SK-N-SH treated with all-trans-retinoic acid at 6 μM for 48 hours (cell line): ENCODE results near the gene INPP4B.
"Not testable (repeated sequence)": the region's sequence is repeated elsewhere in the genome, so short reads cannot be mapped to it uniquely, and the experiment has no call there.

Source experiments
- ATAC-seq: fragments of 200-7000 bp; cut with Tn5 transposase; 3 replicates; pipeline ENCODE4 v1.9.1; 2020; ENCODE audit warnings: mild to moderate bottlenecking, moderate library complexity
- ARNTL ChIP-seq: fragments of 450-650 bp; formaldehyde crosslinking; IDR thresholded peaks from 2 replicates; pipeline ENCODE4 v1.5.0; 2020; ENCODE audit warnings: low read depth, mild to moderate bottlenecking, moderate library complexity, borderline replicate concordance
- BACH2 ChIP-seq: fragments of 250-450 bp; sonication (Bioruptor Pico); IDR thresholded peaks from 2 replicates; pipeline ENCODE4 v1.9.0; 2021; ENCODE audit warnings: mild to moderate bottlenecking, borderline replicate concordance
- CREB5 ChIP-seq: fragments of 250-450 bp; sonication (Bioruptor Pico); IDR thresholded peaks from 2 replicates; pipeline ENCODE4 v1.5.1; 2020; ENCODE audit warnings: low read depth, mild to moderate bottlenecking, moderate library complexity
- CSDC2 ChIP-seq: fragments of 250-450 bp; sonication (Bioruptor Pico); IDR thresholded peaks from 2 replicates; pipeline ENCODE4 v1.5.0; 2020; ENCODE audit warnings: mild to moderate bottlenecking, moderate library complexity
- CSRNP3 ChIP-seq: fragments of 250-450 bp; sonication (Bioruptor Pico); IDR thresholded peaks from 2 replicates; pipeline ENCODE4 v1.5.1; 2021; ENCODE audit warnings: mild to moderate bottlenecking, moderate library complexity
- ESRRG ChIP-seq: fragments of 250-450 bp; sonication (Bioruptor Pico); IDR thresholded peaks from 2 replicates; pipeline ENCODE4 v1.6.1; 2021; ENCODE audit warnings: mild to moderate bottlenecking
- GLIS3 ChIP-seq: fragments of 250-450 bp; sonication (Bioruptor Pico); IDR thresholded peaks from 2 replicates; pipeline ENCODE4 v1.5.0; 2020; ENCODE audit warnings: mild to moderate bottlenecking, moderate library complexity
- ISL1 ChIP-seq: fragments of 250-450 bp; sonication (Bioruptor Pico); IDR thresholded peaks from 2 replicates; pipeline ENCODE4 v2.1.2; 2022; ENCODE audit warnings: mild to moderate bottlenecking, moderate library complexity
- PPARA ChIP-seq: fragments of 250-450 bp; sonication (Bioruptor Pico); IDR thresholded peaks from 2 replicates; pipeline ENCODE4 v1.5.0; 2020; ENCODE audit warnings: mild to moderate bottlenecking, borderline replicate concordance
- SNAI2 ChIP-seq: fragments of 250-450 bp; sonication (Bioruptor Pico); IDR thresholded peaks from 2 replicates; pipeline ENCODE4 v1.5.0; 2020; ENCODE audit warnings: mild to moderate bottlenecking, moderate library complexity
- TCF4 ChIP-seq: fragments of 250-450 bp; sonication (Bioruptor Pico); IDR thresholded peaks from 2 replicates; pipeline ENCODE4 v1.8.0; 2021; ENCODE audit warnings: mild to moderate bottlenecking, moderate library complexity, borderline replicate concordance
- TOX ChIP-seq: fragments of 250-450 bp; sonication (Bioruptor Pico); IDR thresholded peaks from 2 replicates; pipeline ENCODE4 v1.8.0; 2021; ENCODE audit warnings: mild to moderate bottlenecking, moderate library complexity, borderline replicate concordance
- ZFP3 ChIP-seq: fragments of 250-450 bp; sonication (Bioruptor Pico); IDR thresholded peaks from 2 replicates; pipeline ENCODE4 v1.5.0; 2020; ENCODE audit warnings: mild to moderate bottlenecking, moderate library complexity
- ZFP30 ChIP-seq: fragments of 450-650 bp; formaldehyde crosslinking; IDR thresholded peaks from 2 replicates; pipeline ENCODE4 v1.5.0; 2022; ENCODE audit warnings: mild to moderate bottlenecking, moderate library complexity
- ZNF565 ChIP-seq: fragments of 450-650 bp; formaldehyde crosslinking; conservative IDR thresholded peaks from 2 replicates; pipeline ENCODE4 v1.5.0; 2020; ENCODE audit warnings: low read depth, mild to moderate bottlenecking, moderate library complexity
- ZNF70 ChIP-seq: fragments of 450-650 bp; formaldehyde crosslinking; IDR thresholded peaks from 2 replicates; pipeline ENCODE4 v1.5.0; 2020; ENCODE audit warnings: mild to moderate bottlenecking, moderate library complexity
- ZNF8 ChIP-seq: fragments of 450-650 bp; formaldehyde crosslinking; IDR thresholded peaks from 2 replicates; pipeline ENCODE4 v1.5.0; 2020; ENCODE audit warnings: mild to moderate bottlenecking, moderate library complexity
- TF ChIP-seq, protein P1 (sequence below): fragments of 250-450 bp; sonication (Bioruptor Pico); IDR thresholded peaks from 2 replicates; pipeline ENCODE4 v1.5.0; 2020; ENCODE audit warnings: mild to moderate bottlenecking, moderate library complexity

INPP4B gene

DNA sequence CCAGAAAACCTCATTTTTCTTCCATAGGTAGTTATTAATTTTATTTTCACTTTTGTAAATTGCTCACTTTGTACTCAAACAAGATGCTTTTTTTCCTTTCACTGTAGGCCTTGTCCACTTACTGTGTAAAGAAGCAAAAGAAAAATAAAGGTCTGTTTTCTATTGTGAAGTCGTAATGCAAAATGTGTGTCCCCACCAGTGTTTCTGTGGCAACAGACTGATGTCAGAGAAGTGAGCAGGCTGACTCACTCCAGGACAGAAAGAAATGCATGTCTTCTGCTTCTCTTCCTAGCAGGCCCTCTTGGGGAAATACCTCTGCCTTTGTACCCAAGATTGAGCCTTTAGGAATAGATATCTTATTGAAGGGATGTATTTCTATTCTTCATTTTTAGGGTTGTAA is 30.3 kb downstream of the INPP4B start (continued):
- TF ChIP-seq, protein P1, sequence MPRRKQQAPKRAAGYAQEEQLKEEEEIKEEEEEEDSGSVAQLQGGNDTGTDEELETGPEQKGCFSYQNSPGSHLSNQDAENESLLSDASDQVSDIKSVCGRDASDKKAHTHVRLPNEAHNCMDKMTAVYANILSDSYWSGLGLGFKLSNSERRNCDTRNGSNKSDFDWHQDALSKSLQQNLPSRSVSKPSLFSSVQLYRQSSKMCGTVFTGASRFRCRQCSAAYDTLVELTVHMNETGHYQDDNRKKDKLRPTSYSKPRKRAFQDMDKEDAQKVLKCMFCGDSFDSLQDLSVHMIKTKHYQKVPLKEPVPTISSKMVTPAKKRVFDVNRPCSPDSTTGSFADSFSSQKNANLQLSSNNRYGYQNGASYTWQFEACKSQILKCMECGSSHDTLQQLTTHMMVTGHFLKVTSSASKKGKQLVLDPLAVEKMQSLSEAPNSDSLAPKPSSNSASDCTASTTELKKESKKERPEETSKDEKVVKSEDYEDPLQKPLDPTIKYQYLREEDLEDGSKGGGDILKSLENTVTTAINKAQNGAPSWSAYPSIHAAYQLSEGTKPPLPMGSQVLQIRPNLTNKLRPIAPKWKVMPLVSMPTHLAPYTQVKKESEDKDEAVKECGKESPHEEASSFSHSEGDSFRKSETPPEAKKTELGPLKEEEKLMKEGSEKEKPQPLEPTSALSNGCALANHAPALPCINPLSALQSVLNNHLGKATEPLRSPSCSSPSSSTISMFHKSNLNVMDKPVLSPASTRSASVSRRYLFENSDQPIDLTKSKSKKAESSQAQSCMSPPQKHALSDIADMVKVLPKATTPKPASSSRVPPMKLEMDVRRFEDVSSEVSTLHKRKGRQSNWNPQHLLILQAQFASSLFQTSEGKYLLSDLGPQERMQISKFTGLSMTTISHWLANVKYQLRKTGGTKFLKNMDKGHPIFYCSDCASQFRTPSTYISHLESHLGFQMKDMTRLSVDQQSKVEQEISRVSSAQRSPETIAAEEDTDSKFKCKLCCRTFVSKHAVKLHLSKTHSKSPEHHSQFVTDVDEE (CRISPR knock-in tag), result no peak
- no peak for TF ChIP-seq SNAI2 (CRISPR knock-in tag)
- TF ChIP-seq ZFP30 (CRISPR knock-in tag), result no peak
- TF ChIP-seq, all 23 proteins: peak for 0

- TF ChIP-seq, protein P1 (CRISPR knock-in tag), result no peak
- TF ChIP-seq ARNTL (CRISPR knock-in tag) (no peak), PPARA (CRISPR knock-in tag) (no peak), CSRNP3 (no peak)
- ATAC-seq, result no peak
Observed at GRCh38 chr4:142813388-142813787, 32.7 kb downstream of the INPP4B start.

DNA sequence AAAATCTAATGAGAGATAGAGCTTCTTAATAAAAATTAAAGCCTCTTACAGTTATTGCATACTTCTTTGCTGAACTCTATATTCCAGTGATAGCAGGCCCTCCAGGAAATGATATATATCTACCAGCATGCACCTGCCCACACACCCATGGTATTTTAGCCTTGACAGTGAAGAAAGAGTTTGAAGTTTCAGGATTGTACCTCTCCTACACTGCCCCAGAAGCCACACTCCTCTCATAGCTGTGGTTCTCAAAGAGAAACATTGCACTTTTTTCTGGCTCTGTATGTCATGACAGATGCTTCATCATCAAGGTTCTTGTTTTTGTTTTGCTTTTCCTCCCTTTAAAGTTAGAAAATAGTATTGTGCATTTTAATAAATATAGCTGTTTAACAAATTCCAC is 34.0 kb downstream of the INPP4B start:
- ATAC-seq, result no peak
- TF ChIP-seq ZNF70 (CRISPR knock-in tag) (no peak), CSRNP3 (no peak), ISL1 (no peak), PPARA (CRISPR knock-in tag) (no peak), ESRRG (CRISPR knock-in tag) (no peak), ARNTL (CRISPR knock-in tag) (no peak), SNAI2 (CRISPR knock-in tag) (no peak), BACH2 (no peak), CSDC2 (CRISPR knock-in tag) (no peak), CREB5 (CRISPR knock-in tag) (no peak), ZNF565 (CRISPR knock-in tag) (no peak), ZNF8 (CRISPR knock-in tag) (no peak)

- ATAC-seq, result no peak
- TF ChIP-seq CSDC2 (CRISPR knock-in tag) (no peak), ZFP30 (CRISPR knock-in tag) (no peak), ZNF565 (CRISPR knock-in tag) (no peak), TCF4 (no peak), GLIS3 (CRISPR knock-in tag) (no peak), SNAI2 (CRISPR knock-in tag) (no peak), ISL1 (no peak)
Observed at GRCh38 chr4:142811034-142811433, 35.1 kb downstream of the INPP4B start.

DNA sequence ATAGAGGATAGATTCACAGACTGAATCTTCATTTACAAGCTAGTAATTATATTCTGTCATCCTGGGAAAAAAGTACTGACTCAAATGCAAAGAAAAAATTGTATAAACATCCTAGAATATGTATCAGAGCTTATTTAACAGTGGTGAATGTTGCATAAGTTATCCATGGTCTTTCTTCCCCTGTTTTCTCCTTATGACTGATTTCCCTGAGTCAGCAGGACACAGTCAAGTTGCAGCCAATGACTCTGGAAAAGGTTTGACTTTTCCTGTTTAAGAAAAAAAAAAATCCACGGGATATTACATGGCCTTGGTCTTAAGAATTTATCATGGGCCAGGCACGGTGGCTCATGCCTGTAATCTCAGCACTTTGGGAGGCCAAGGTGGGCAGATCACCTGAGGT is 36.5 kb downstream of the INPP4B start:
- no peak for ATAC-seq
- TF ChIP-seq TOX (CRISPR knock-in tag) (no peak), ISL1 (no peak), BACH2 (no peak), ZNF70 (CRISPR knock-in tag) (no peak), CSRNP3 (no peak), CREB5 (CRISPR knock-in tag) (no peak), ZFP3 (CRISPR knock-in tag) (no peak)

GRCh38 chr4:142803879-142804278 is 42.2 kb downstream of the INPP4B start:
- ATAC-seq, result not testable (repeated sequence)
